Hematopoietic multipotent progenitor cell (in vitro differentiated cells): ENCODE measurements around the gene SMG6. TPM values are rescaled to one million over a fixed set of nuclear protein-coding genes. Genes with fewer than 3 reads are reported as not detected.
"Not testable (repeated sequence)": the region's sequence is repeated elsewhere in the genome, so short reads cannot be mapped to it uniquely, and the experiment has no call there.

ENCODE experiments used
- DNase-seq, 3 donors: peaks; one replicate each; pipeline ENCODE4 v3.0.0-alpha.2; 2011 to 2015; ENCODE audit warnings: low read depth in 2 of 3, low spot score in 2 of 3
- total RNA-seq: library from RNA; depleted of rRNA; stranded (reverse); fragments of >200 nt; gene quantifications from one replicate; pipeline ENCODE4 v1.2.3, GENCODE V29; 2012

The SMG6 gene
- total RNA-seq, 1 donor: 27.5 TPM

- no peak for DNase-seq
These were observed 39.3 kb downstream of the SMG6 start for GRCh38 chr17:2264067-2264860.

GRCh38 chr17:2263183-2264066 lies 40.2 kb downstream of the SMG6 start:
- no peak for DNase-seq

- no peak for DNase-seq
These were observed 41.4 kb downstream of the SMG6 start for GRCh38 chr17:2262135-2262587.

- peak in 2 of 3 donors; percentile 22 to 30 for DNase-seq
These were observed 43.6 kb downstream of the SMG6 start for GRCh38 chr17:2259769-2260536.

- DNase-seq: not testable (repeated sequence)
These were observed 44.8 kb downstream of the SMG6 start for GRCh38 chr17:2258830-2259229.

- DNase-seq: no peak
These were observed 49.7 kb downstream of the SMG6 start for GRCh38 chr17:2253768-2254406.

- DNase-seq: no peak
These were observed 50.2 kb downstream of the SMG6 start for GRCh38 chr17:2253362-2253761.

GRCh38 chr17:2251098-2251497 lies 52.5 kb downstream of the SMG6 start:
- no peak for DNase-seq

- no peak for DNase-seq
These were observed 53.2 kb downstream of the SMG6 start for GRCh38 chr17:2250140-2251095.

GRCh38 chr17:2247005-2247404 lies 56.6 kb downstream of the SMG6 start:
- no peak for DNase-seq

- peak; percentile 48 to 87 (median 74) for DNase-seq
These were observed 58.8 kb downstream of the SMG6 start for GRCh38 chr17:2244545-2245525.

- DNase-seq: no peak
These were observed 59.6 kb downstream of the SMG6 start for GRCh38 chr17:2243953-2244352.

- no peak for DNase-seq
These were observed 61.8 kb downstream of the SMG6 start for GRCh38 chr17:2241823-2242222.

GRCh38 chr17:2240541-2240940 lies 63.0 kb downstream of the SMG6 start:
- DNase-seq: no peak

- no peak for DNase-seq
These were observed 63.6 kb downstream of the SMG6 start for GRCh38 chr17:2239882-2240430.

GRCh38 chr17:2239170-2239551 lies 64.4 kb downstream of the SMG6 start:
- DNase-seq: no peak

GRCh38 chr17:2238432-2239169 lies 65.0 kb downstream of the SMG6 start:
- DNase-seq: no peak
